ENCODE measurements around the gene NDFIP2.

Gene NDFIP2

DNA sequence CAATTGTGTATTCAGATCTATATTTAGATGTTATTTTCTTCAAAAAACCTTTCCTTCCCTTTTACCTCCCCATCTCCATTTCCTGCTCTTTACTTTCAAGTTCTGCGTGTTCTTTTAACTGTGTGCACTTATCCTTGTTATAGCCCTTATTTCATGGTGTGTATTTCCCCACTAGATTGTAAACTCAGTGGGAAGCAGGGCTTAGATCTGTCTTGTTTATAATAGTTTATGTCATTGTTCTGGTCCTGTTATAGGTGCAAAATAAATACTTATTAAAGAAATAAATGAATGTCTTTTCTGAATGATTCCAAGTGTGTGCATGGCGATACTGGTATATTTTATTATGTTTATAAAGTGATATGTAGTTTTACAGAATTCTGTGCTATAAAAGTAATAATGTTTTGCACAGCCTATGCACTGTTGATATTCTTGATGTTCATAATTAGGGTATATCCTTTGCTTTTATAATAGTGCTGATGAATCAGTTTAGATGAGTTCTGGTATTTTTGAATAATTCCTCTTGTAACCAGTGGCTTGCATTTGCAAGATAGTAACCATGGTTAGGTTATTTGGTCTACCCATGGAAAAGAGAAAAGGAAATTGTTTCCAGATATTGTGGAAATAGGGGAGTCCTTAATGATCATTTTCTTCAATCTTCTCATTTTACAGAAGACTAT, 12.1 kb downstream of the NDFIP2 start:
- TF ChIP-seq, protein P1, sequence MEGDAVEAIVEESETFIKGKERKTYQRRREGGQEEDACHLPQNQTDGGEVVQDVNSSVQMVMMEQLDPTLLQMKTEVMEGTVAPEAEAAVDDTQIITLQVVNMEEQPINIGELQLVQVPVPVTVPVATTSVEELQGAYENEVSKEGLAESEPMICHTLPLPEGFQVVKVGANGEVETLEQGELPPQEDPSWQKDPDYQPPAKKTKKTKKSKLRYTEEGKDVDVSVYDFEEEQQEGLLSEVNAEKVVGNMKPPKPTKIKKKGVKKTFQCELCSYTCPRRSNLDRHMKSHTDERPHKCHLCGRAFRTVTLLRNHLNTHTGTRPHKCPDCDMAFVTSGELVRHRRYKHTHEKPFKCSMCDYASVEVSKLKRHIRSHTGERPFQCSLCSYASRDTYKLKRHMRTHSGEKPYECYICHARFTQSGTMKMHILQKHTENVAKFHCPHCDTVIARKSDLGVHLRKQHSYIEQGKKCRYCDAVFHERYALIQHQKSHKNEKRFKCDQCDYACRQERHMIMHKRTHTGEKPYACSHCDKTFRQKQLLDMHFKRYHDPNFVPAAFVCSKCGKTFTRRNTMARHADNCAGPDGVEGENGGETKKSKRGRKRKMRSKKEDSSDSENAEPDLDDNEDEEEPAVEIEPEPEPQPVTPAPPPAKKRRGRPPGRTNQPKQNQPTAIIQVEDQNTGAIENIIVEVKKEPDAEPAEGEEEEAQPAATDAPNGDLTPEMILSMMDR (IDR thresholded peaks at IDR 0.05; ENCODE audit: extremely low read depth, missing control alignments), result no peak
- no peak for DNase-seq (ENCODE audit: low spot score)

DNA sequence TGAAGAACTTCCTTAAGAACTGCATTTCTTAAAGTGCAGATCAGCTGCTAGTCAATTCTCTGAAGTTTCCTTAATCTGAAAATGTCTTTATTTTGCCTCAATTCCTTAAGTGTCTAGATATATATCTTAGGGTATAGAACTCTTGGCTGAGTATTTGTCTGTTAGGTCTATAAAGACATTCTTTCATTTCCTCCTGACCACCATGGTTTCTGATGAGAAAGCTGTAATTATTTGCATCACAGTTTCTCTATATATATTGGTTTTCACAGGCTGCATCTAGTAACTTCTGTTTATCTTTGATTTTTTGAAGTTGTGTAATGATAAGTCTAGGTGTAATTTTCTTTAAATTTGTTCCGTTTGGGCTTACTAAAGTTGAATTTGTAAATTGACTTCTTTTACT, 15.2 kb downstream of the NDFIP2 start:
- TF ChIP-seq, protein P1 (IDR thresholded peaks at IDR 0.05; ENCODE audit: extremely low read depth, missing control alignments), result no peak
- no peak for DNase-seq (ENCODE audit: low spot score)

DNA sequence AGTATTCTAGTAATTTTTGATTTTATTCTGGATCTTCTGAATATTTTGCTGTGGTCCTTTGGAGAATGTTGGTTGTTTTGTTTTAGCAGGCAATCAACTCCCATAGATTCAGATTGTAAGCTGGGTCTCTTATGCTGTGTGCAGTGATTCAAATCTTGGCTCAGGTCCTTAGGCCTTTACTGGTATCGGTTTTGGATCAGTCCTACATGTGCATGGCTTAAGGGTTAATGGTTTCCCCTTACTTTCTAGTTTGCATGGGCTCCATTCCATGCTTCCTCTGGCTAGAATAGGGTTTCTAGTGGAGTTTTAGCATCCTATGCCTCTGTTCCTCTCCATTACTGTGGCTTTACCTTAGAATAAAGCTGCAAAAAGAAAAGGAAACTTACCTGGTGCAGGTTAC, 16.1 kb downstream of the NDFIP2 start:
- TF ChIP-seq, protein P1 (IDR thresholded peaks at IDR 0.05; ENCODE audit: extremely low read depth, missing control alignments), result no peak

DNA sequence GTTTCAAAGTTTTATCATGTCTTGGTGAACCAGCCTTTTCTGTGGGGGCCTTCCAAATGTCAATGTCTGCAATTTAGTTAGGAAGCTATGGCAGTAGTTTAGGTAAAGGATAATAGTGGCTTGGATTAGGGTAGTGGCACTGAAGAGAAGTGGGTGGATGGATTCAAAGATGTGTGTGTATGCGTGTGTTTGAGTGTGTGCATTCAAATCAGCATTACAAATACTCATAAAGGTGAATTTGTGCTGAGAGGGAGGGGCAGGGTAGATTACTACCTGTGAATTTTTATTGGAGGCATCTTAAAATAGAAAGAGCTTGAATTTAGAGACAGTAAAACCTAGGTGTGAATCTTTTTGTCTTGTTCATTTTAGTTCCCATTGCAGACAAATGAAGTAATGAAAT, 16.9 kb downstream of the NDFIP2 start:
- DNase-seq (ENCODE audit: low spot score), result no peak
- TF ChIP-seq, protein P1 (IDR thresholded peaks at IDR 0.05; ENCODE audit: extremely low read depth, missing control alignments), result no peak

More for the DNA sequence above, 16.1 kb downstream of the NDFIP2 start:
- DNase-seq (ENCODE audit: low spot score), result no peak

DNA sequence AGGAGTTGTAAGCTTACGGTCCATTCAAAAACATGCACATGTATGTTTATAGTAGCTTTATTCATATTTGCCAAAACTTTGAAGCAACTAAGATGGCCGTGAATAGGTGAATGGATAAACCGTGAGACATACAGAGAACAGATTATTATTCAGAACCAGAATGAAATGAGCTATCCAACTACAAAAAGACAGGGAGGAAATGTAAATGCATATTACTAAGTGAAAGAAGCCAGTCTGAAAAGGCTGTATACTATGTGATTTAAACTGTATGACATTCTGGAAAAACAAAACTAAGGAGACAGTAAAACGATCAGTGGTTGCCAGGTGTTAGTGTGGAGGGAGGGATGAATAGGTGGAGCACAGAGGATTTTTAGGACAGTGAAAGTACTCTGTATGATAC, 19.9 kb downstream of the NDFIP2 start:
- DNase-seq (ENCODE audit: low spot score), result no peak
- TF ChIP-seq, protein P1 (IDR thresholded peaks at IDR 0.05; ENCODE audit: extremely low read depth, missing control alignments), result no peak

DNA sequence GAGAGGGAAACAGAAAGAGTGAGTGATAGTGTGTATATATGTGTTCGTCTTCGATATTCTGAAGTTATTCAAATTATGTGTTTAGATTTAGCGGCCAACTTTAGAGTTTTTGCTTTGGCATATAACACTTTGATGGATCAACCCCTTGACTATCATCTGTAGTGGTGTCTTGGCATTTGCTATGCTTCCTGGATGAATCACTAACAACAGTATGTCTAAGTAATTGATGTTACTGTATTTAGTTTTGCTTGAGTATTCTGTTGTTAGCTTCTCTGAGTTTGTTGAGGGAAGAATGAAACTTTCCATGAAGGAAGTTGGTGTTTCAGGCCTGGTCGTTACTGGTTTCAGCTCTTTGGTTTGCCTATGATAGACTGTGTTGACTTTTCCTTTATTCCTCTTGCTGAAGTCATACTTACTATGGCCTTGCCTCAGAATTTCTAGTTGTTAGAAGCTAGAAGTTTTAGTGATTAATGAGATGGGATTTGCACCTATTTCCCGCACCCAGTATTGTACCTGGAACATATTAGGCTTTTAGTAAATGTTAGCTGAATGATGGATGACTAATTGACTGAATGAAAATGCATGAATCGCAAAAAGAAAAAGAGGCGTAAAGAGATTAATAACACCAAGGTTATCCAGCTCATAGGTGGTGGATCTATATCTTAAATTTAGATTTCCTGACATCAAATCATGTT, 20.7 kb downstream of the NDFIP2 start:
- no peak for DNase-seq (ENCODE audit: low spot score)
- TF ChIP-seq, protein P1 (IDR thresholded peaks at IDR 0.05; ENCODE audit: extremely low read depth, missing control alignments), result no peak

DNA sequence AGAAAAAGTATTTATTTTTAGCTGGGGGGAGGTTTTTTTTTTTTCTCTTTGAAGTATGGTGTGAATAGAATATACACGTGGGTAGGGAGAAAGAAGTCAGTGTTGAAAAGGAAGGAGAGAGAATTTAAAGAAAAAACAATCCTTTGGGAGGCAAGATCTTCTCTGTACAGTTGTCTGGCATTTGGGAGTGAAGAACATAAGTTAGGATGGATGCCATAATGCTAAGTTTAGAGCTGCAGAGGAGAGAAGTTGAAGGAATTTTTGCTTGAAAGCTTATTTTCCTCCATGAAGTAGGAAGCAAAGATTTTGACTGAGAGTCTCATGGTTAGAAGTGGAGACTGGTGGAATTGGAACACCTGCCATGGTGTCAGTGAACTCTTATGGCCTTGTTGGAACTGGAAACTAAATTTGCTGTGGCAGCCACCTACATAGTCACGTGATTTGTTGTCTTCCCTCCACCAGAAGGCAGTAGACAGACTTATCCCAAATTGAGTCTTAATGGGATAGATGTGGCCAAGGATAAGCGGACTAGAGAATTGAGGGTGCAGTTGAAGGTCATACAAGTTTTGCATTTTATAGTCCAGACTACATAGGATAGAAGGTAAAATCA, 22.0 kb downstream of the NDFIP2 start:
- TF ChIP-seq, protein P1 (IDR thresholded peaks at IDR 0.05; ENCODE audit: extremely low read depth, missing control alignments), result no peak
- no peak for DNase-seq (ENCODE audit: low spot score)

Data from GM20000 (cell line).